ENCODE results near the gene INPP5D.

Gene INPP5D

GRCh38 chr2:233213975-233214374 lies 153.8 kb downstream of the INPP5D start:
- DNase-seq: no peak

GRCh38 chr2:233217892-233218377 lies 157.8 kb downstream of the INPP5D start:
- no peak for DNase-seq

- no peak for DNase-seq
Measured at GRCh38 chr2:233218836-233219235, 158.7 kb downstream of the INPP5D start.

- no peak for DNase-seq
Measured at GRCh38 chr2:233219848-233220247, 159.7 kb downstream of the INPP5D start.

- DNase-seq: no peak
Measured at GRCh38 chr2:233221378-233222063, 161.4 kb downstream of the INPP5D start.

- DNase-seq: no peak
Measured at GRCh38 chr2:233223059-233223894, 163.1 kb downstream of the INPP5D start.

GRCh38 chr2:233225230-233226068 lies 165.3 kb downstream of the INPP5D start:
- DNase-seq: no peak

- no peak for DNase-seq
Measured at GRCh38 chr2:233226511-233227031, 166.4 kb downstream of the INPP5D start.

GRCh38 chr2:233227346-233227978 lies 167.3 kb downstream of the INPP5D start:
- DNase-seq: no peak

- DNase-seq: no peak
Measured at GRCh38 chr2:233228376-233228775, 168.2 kb downstream of the INPP5D start.

GRCh38 chr2:233233618-233234230 lies 173.6 kb downstream of the INPP5D start:
- no peak for DNase-seq

GRCh38 chr2:233234264-233234663 lies 174.1 kb downstream of the INPP5D start:
- DNase-seq: no peak

GRCh38 chr2:233234996-233235395 lies 174.9 kb downstream of the INPP5D start:
- DNase-seq: no peak

GRCh38 chr2:233235977-233236376 lies 175.8 kb downstream of the INPP5D start:
- DNase-seq: no peak

- DNase-seq: no peak
Measured at GRCh38 chr2:233236820-233237589, 176.9 kb downstream of the INPP5D start.

- DNase-seq: no peak
Measured at GRCh38 chr2:233240897-233241296, 180.8 kb downstream of the INPP5D start.

GRCh38 chr2:233241803-233242202 lies 181.7 kb downstream of the INPP5D start:
- DNase-seq: no peak

- DNase-seq: no peak
Measured at GRCh38 chr2:233242231-233242927, 182.2 kb downstream of the INPP5D start.

GRCh38 chr2:233243348-233243747 lies 183.2 kb downstream of the INPP5D start:
- DNase-seq: no peak

GRCh38 chr2:233244818-233245217 lies 184.7 kb downstream of the INPP5D start:
- peak; percentile 33 for DNase-seq

- no peak for DNase-seq
Measured at GRCh38 chr2:233245406-233245805, 185.3 kb downstream of the INPP5D start.

Measured in EL (cell line).